ENCODE data around the gene MAGOHB.

MAGOHB gene

GRCh38 chr12:10554756-10555481 is 58.5 kb downstream of the MAGOHB start:
- no peak for DNase-seq (ENCODE audit: low read depth, low spot score)

- DNase-seq (ENCODE audit: low read depth, low spot score), result no peak
Observed at GRCh38 chr12:10554228-10554755, 59.1 kb downstream of the MAGOHB start.

Measured in brain pericyte (primary cell).